Gastroesophageal sphincter (tissue), 3 donors: ENCODE measurements around the gene PGF.

ENCODE experiments used
- POLR2A ChIP-seq, 2 donors: fragments of 450-650 bp; IDR thresholded peaks; one replicate each; pipeline ENCODE4 v1.6.1; 2017; ENCODE audit warnings: antibody characterized with exemption in 2 of 2, mild to moderate bottlenecking in 2 of 2, moderate library complexity in 1 of 2
- TF ChIP-seq, protein P1 (sequence below), 4 experiments: fragments of 200-600 bp in 2 of 4; fragments of 450-650 bp in 2 of 4; sonication (generic) in 1 of 4; IDR thresholded peaks; one replicate each; pipeline ENCODE4 v1.5.1; 2017 to 2019; ENCODE audit warnings: antibody characterized with exemption in 4 of 4, mild to moderate bottlenecking in 2 of 4, moderate library complexity in 2 of 4

DNA sequence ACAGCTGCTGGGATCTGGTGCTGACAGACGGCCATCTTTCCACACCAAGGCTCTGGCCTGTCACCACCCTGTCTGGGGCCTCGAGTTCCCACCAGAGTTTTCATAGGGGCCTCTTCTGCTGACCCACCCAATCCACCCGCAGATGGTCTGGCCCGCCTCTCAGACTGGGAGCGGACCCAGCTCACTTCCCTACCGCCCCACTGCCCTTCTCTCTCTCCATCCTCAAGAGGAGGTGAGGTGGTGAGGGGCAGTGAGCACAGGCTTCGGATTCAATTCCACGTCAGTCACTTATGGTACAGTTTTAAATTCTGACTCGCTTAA is 20.1 kb downstream of the PGF start:
- TF ChIP-seq POLR2A (IDR thresholded peaks at IDR 0.05) = no peak
- TF ChIP-seq, protein P1, sequence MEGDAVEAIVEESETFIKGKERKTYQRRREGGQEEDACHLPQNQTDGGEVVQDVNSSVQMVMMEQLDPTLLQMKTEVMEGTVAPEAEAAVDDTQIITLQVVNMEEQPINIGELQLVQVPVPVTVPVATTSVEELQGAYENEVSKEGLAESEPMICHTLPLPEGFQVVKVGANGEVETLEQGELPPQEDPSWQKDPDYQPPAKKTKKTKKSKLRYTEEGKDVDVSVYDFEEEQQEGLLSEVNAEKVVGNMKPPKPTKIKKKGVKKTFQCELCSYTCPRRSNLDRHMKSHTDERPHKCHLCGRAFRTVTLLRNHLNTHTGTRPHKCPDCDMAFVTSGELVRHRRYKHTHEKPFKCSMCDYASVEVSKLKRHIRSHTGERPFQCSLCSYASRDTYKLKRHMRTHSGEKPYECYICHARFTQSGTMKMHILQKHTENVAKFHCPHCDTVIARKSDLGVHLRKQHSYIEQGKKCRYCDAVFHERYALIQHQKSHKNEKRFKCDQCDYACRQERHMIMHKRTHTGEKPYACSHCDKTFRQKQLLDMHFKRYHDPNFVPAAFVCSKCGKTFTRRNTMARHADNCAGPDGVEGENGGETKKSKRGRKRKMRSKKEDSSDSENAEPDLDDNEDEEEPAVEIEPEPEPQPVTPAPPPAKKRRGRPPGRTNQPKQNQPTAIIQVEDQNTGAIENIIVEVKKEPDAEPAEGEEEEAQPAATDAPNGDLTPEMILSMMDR (IDR thresholded peaks at IDR 0.05) = no peak
